ENCODE measurements around the gene AFG1L. TPM values are rescaled to one million over a fixed set of nuclear protein-coding genes. Genes with fewer than 3 reads are reported as not detected.

AFG1L gene
- polyA plus RNA-seq, 1 of the 3 experiments (the other 2 are of a cell fraction): 0.71 TPM

GRCh38 chr6:108247965-108248536 is 46.8 kb upstream of the AFG1L start (continued):
- TF ChIP-seq SMC3 (IDR thresholded peaks at IDR 0.05; ENCODE audit: low read depth, low read length) (peak; percentile 28; the same call in 1 of the 2 replicates), IRF3 (IDR thresholded peaks at IDR 0.05; ENCODE audit: low read depth, low read length) (no peak), MXI1 (IDR thresholded peaks at IDR 0.05; ENCODE audit: low read depth, low read length) (peak; percentile 46; the same call in 1 of the 2 replicates), PBX3 (IDR thresholded peaks at IDR 0.05) (peak; percentile 13; the same call in 1 of the 2 replicates), POLR2AphosphoS5 (IDR thresholded peaks at IDR 0.05; ENCODE audit: low read depth, low read length) (no peak), USF1 (IDR thresholded peaks at IDR 0.05; ENCODE audit: borderline replicate concordance, low read depth) (no peak), GATA2 (CRISPR knock-in tag; IDR thresholded peaks at IDR 0.05) (peak; percentile 98)

- Histone ChIP-seq H2AFZ (ENCODE audit: low read depth) (no peak overlapping the region), H3K4me2 (no peak overlapping the region), H3K9me2 (no peaks in the 10 kb centered on the region), H3K9ac (no peak overlapping the region), H3K79me2 (ENCODE audit: insufficient read depth) (peaks cover 96% of the 10 kb centered on the region), H4K20me1 (ENCODE audit: insufficient read depth) (peaks cover 26% of the 10 kb centered on the region), H3F3A (replicated peaks; ENCODE audit: insufficient read depth) (no peaks in the 10 kb centered on the region), H3K4me3 (ENCODE audit: low read depth in 2 of 2, low read length in 1 of 2) (no peak overlapping the region), H3K9me3 (no peaks in the 10 kb centered on the region), H3K36me3 (replicated peaks in 1 of 2; ENCODE audit: control insufficient read depth in 1 of 2, insufficient read depth in 2 of 2, low read length in 1 of 2) (peaks cover 0 to 7% of the 10 kb centered on the region in 2 experiments), H3K27ac (ENCODE audit: low read depth in 2 of 2, low read length in 1 of 2) (no peak overlapping the region), H3K27me3 (ENCODE audit: insufficient read depth) (no peaks in the 10 kb centered on the region), H3K4me1 (ENCODE audit: control insufficient read depth in 1 of 2, insufficient read depth in 2 of 2, low read depth in 1 of 2, low read length in 1 of 2) (peaks cover 0 to 19% of the 10 kb centered on the region in 2 experiments; a peak in 2 of 4 replicates)
- ChIA-PET CTCF (interaction anchor here (0.6 kb wide), 1 partner anchor 11 kb away, joined by 3 read pairs; the partner anchor contains the start of gene SNX3), POLR2A (interaction anchor here (1.6 kb wide), 1 partner anchor 10 kb away, joined by 4 read pairs; the partner anchor contains the start of gene SNX3)
- no peak for DNase-seq
- no peak for TF ChIP-seq JUND (IDR thresholded peaks at IDR 0.05)
- peak; percentile 51 for TF ChIP-seq CTCF (IDR thresholded peaks at IDR 0.05)
- 91% methylated on average over 2 of the region's 2 CpGs for WGBS (ENCODE audit: low lambda C conversion rate)
Measured at GRCh38 chr6:108250240-108250866, 44.5 kb upstream of the AFG1L start.

All from SK-N-SH (cell line).